ENCODE measurements around the gene SHROOM3.

SHROOM3 gene

DNA sequence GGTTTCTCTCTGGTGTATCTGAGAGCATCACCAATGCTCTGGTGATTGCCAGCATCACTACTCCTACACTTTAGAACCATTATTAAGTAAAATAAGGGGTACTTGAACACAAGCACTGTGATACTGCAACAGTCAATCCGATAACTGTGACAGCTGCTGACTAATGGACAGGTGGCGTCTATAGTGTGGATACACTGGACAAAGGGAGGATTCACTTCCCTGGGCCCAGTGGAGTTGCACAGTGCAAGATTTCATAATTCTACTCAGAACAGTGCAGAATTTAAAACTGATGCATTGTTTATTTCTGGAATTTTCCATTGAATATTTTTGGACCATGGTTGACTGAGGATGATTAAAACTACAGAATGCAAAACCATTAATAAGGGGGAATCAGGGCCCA is 97.8 kb downstream of the SHROOM3 start:
- no peak for DNase-seq (ENCODE audit: low read depth)
- TF ChIP-seq CTCF (IDR thresholded peaks at IDR 0.05; ENCODE audit: insufficient read depth, low read depth, low read length, missing control alignments) = no peak
- no peak overlapping the region for H3K4me3 ChIP-seq (ENCODE audit: low read depth, low read length)

DNA sequence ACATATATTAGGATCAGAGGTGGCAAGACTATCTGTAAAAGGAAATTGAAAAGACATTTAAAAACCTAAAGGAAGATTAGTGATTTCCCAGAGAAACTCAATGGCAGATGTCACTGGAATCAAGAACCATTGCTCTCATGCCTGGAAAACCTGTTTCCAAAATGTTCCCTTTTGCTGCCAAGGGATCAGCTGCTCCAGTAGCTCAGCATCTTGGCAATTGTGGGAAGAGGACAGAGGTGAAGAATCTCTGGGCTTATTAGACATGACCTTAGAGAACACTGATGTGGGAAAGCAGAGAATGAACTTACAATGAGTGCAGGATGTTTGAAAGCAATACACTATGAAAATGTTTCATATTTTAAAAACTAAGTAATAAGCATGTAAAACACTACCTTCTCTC is 98.3 kb downstream of the SHROOM3 start:
- TF ChIP-seq CTCF (IDR thresholded peaks at IDR 0.05; ENCODE audit: insufficient read depth, low read depth, low read length, missing control alignments) = no peak
- no peak overlapping the region for H3K4me3 ChIP-seq (ENCODE audit: low read depth, low read length)
- DNase-seq (ENCODE audit: low read depth) = no peak

DNA sequence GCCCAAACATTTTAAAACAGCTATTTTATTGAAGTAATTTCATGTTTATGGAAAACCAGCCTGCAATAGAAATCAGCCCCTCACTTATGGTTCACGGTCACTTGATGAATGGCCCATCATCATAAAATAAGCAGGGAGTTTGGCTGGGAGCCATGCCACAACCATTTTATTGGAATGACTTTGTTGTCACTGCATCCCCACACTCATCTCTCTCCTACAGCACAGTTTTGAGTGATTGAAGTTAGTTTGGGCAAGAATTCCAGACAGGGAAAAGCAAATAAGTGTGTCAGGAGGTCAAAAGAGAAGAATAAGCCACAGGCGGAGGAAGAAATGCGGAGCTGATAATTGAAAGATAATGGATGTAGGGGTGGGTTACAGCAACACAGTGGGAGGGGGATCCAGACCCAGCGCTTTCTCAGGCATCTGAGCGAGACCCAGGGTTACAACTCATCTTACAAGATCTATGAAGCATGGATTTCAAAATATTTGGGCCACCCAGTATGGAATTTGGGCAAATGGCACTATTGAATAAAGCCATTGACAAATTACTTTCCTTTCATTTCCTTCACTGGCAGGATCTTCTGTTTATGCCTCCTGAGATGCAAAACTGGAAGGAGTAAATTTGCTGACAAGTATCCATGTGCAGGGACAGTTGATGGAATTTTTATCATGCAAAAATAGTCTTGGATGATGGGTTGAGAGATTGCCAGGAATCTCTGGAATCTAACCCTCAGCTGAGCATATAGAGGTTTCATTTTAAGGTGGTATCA is 100.8 kb downstream of the SHROOM3 start:
- no peak for TF ChIP-seq CTCF (IDR thresholded peaks at IDR 0.05; ENCODE audit: insufficient read depth, low read depth, low read length, missing control alignments)
- H3K4me3 ChIP-seq (ENCODE audit: low read depth, low read length) = no peak overlapping the region
- no peak for DNase-seq (ENCODE audit: low read depth)

- no peak for TF ChIP-seq CTCF (IDR thresholded peaks at IDR 0.05; ENCODE audit: insufficient read depth, low read depth, low read length, missing control alignments)
- DNase-seq (ENCODE audit: low read depth) = no peak
- no peak overlapping the region for H3K4me3 ChIP-seq (ENCODE audit: low read depth, low read length)
Measured at GRCh38 chr4:76536373-76536689, 101.3 kb downstream of the SHROOM3 start.

DNA sequence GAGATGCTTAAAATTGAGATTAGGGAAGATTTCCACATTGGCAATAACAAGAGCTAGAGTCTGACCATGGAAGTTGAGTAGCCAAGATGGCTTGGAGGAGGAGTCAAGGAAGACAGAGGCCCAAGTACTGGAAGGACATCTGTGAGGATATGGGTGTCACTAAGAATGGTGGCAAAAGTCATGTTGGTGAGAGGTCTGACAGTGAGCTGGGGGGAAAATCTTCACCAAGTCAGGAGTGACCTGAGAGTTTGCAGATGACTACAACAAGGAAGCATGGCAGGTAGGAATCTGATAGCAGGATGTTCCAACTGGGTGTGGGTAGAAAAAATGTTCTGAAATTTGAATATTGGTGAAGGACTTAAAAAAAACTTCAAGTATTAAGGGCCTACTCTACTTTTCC is 103.3 kb downstream of the SHROOM3 start:
- no peak for TF ChIP-seq CTCF (IDR thresholded peaks at IDR 0.05; ENCODE audit: insufficient read depth, low read depth, low read length, missing control alignments)
- DNase-seq (ENCODE audit: low read depth) = no peak
- no peak overlapping the region for H3K4me3 ChIP-seq (ENCODE audit: low read depth, low read length)

DNA sequence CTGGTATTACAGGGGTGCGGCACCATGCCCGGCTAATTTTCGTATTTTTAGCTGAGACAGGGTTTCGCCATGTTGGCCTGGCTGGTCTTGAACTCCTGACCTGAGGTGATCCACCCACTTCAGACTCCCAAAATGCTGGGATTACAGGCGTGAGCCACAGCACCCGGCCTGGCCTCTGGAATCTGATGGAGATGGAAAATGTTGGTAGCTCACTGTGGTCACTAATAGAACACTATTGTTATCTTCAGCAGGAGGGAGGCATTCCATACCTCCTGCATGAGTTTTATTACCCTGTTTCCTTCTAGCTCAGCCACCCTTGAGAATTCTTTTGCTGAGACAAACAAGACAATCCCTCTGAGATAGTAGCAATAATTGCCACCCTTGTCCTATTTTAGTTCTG is 105.0 kb downstream of the SHROOM3 start:
- DNase-seq (ENCODE audit: low read depth) = no peak
- TF ChIP-seq CTCF (IDR thresholded peaks at IDR 0.05; ENCODE audit: insufficient read depth, low read depth, low read length, missing control alignments) = no peak
- H3K4me3 ChIP-seq (ENCODE audit: low read depth, low read length) = no peak overlapping the region

DNA sequence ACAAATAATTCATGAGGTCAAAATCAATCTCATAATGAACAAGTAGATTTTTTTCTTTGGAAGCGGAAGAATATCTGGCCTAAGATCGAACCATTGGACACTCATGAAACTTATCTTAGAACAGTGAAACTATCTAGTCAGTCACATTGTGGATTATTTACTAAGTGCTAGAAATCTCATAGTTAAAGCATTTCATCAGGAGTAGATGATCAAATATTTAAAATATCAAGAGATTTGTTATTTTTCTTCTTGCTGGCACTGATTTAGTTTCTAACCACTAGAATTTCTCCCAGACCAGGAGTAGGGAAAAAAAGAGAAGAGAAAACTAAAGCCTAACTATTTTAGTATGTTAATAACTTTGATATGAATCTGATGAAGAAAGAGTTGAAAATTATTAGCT is 105.5 kb downstream of the SHROOM3 start:
- no peak for DNase-seq (ENCODE audit: low read depth)
- no peak overlapping the region for H3K4me3 ChIP-seq (ENCODE audit: low read depth, low read length)
- no peak for TF ChIP-seq CTCF (IDR thresholded peaks at IDR 0.05; ENCODE audit: insufficient read depth, low read depth, low read length, missing control alignments)
